HUES48 (cell line): ENCODE measurements around the gene TSPAN11.

ENCODE experiments used
- H3K27ac ChIP-seq: one replicate; pipeline ENCODE4 v1.7.0; 2013; ENCODE audit warnings: low read depth, low read length, inconsistent platforms
- H3K27me3 ChIP-seq: 2 replicates; pipeline ENCODE4 v1.6.1; 2013; ENCODE audit warnings: mild to moderate bottlenecking, low read length; ENCODE audit not compliant: control insufficient read depth, insufficient read depth
- H3K36me3 ChIP-seq: 2 replicates; pipeline ENCODE4 v1.6.1; 2013; ENCODE audit warnings: low read length; ENCODE audit not compliant: control insufficient read depth, insufficient read depth
- H3K4me1 ChIP-seq: 2 replicates; pipeline ENCODE4 v1.6.1; 2013; ENCODE audit warnings: mild to moderate bottlenecking, low read length; ENCODE audit not compliant: control insufficient read depth, insufficient read depth
- H3K4me3 ChIP-seq: 2 replicates; pipeline ENCODE4 v1.5.1; 2013; ENCODE audit warnings: mild to moderate bottlenecking, low read depth, low read length
- H3K9ac ChIP-seq: 2 replicates; pipeline ENCODE4 v1.6.1; 2013; ENCODE audit warnings: mild to moderate bottlenecking, low read depth, low read length, moderate library complexity
- H3K9me3 ChIP-seq: 2 replicates; pipeline ENCODE4 v1.6.1; 2013; ENCODE audit warnings: low read length; ENCODE audit not compliant: control insufficient read depth, insufficient read depth

TSPAN11 gene

GRCh38 chr12:30996255-30996654, 69.7 kb downstream of the TSPAN11 start:
- no peaks in the 10 kb centered on the region for H3K4me1 ChIP-seq
- no peaks in the 10 kb centered on the region for H3K36me3 ChIP-seq
- H3K27ac ChIP-seq, result no peak overlapping the region
- H3K27me3 ChIP-seq, result no peaks in the 10 kb centered on the region; the same call in 1 of the 2 replicates
- no peaks in the 10 kb centered on the region for H3K9me3 ChIP-seq
- H3K9ac ChIP-seq, result no peak overlapping the region
- H3K4me3 ChIP-seq, result no peak overlapping the region

GRCh38 chr12:30996752-30997151, 70.2 kb downstream of the TSPAN11 start:
- Histone ChIP-seq H3K9ac (no peak overlapping the region), H3K27ac (no peak overlapping the region), H3K4me1 (no peaks in the 10 kb centered on the region), H3K36me3 (no peaks in the 10 kb centered on the region), H3K4me3 (no peak overlapping the region), H3K9me3 (no peaks in the 10 kb centered on the region), H3K27me3 (no peaks in the 10 kb centered on the region; the same call in 1 of the 2 replicates)

- no peak overlapping the region for H3K27ac ChIP-seq
- no peaks in the 10 kb centered on the region; the same call in 1 of the 2 replicates for H3K27me3 ChIP-seq
- H3K36me3 ChIP-seq, result no peaks in the 10 kb centered on the region
- H3K9ac ChIP-seq, result no peak overlapping the region
- no peaks in the 10 kb centered on the region for H3K4me1 ChIP-seq
- no peak overlapping the region for H3K4me3 ChIP-seq
- no peaks in the 10 kb centered on the region for H3K9me3 ChIP-seq
Measured at GRCh38 chr12:30997685-30998440, 71.3 kb downstream of the TSPAN11 start.

GRCh38 chr12:30999011-30999410, 72.5 kb downstream of the TSPAN11 start:
- Histone ChIP-seq H3K36me3 (no peaks in the 10 kb centered on the region), H3K27me3 (no peaks in the 10 kb centered on the region; the same call in 1 of the 2 replicates), H3K9ac (no peak overlapping the region), H3K4me1 (no peaks in the 10 kb centered on the region), H3K9me3 (no peaks in the 10 kb centered on the region), H3K27ac (no peak overlapping the region), H3K4me3 (no peak overlapping the region)

- Histone ChIP-seq H3K9ac (no peak overlapping the region), H3K27ac (no peak overlapping the region), H3K4me3 (no peak overlapping the region), H3K36me3 (no peaks in the 10 kb centered on the region), H3K9me3 (no peaks in the 10 kb centered on the region), H3K4me1 (no peaks in the 10 kb centered on the region), H3K27me3 (no peaks in the 10 kb centered on the region; the same call in 1 of the 2 replicates)
Measured at GRCh38 chr12:30999723-31000122, 73.2 kb downstream of the TSPAN11 start.

GRCh38 chr12:31000751-31001150, 74.2 kb downstream of the TSPAN11 start:
- H3K4me1 ChIP-seq, result no peaks in the 10 kb centered on the region; the same call in 1 of the 2 replicates
- no peaks in the 10 kb centered on the region for H3K9me3 ChIP-seq
- H3K27ac ChIP-seq, result no peak overlapping the region
- no peak overlapping the region for H3K9ac ChIP-seq
- H3K36me3 ChIP-seq, result no peaks in the 10 kb centered on the region
- H3K27me3 ChIP-seq, result no peaks in the 10 kb centered on the region; the same call in 1 of the 2 replicates
- no peak overlapping the region for H3K4me3 ChIP-seq

- H3K4me1 ChIP-seq, result no peaks in the 10 kb centered on the region; the same call in 1 of the 2 replicates
- H3K9ac ChIP-seq, result no peak overlapping the region
- no peaks in the 10 kb centered on the region for H3K9me3 ChIP-seq
- no peaks in the 10 kb centered on the region; the same call in 1 of the 2 replicates for H3K27me3 ChIP-seq
- H3K27ac ChIP-seq, result no peak overlapping the region
- no peaks in the 10 kb centered on the region for H3K36me3 ChIP-seq
- no peak overlapping the region for H3K4me3 ChIP-seq
Measured at GRCh38 chr12:31001581-31002360, 75.2 kb downstream of the TSPAN11 start.

GRCh38 chr12:31002361-31002725, 75.8 kb downstream of the TSPAN11 start:
- no peaks in the 10 kb centered on the region for H3K36me3 ChIP-seq
- H3K27ac ChIP-seq, result no peak overlapping the region
- no peak overlapping the region for H3K9ac ChIP-seq
- H3K4me3 ChIP-seq, result no peak overlapping the region
- no peaks in the 10 kb centered on the region for H3K9me3 ChIP-seq
- no peaks in the 10 kb centered on the region; the same call in 1 of the 2 replicates for H3K4me1 ChIP-seq
- H3K27me3 ChIP-seq, result no peaks in the 10 kb centered on the region; the same call in 1 of the 2 replicates

- Histone ChIP-seq H3K9me3 (no peaks in the 10 kb centered on the region), H3K4me3 (no peak overlapping the region), H3K27ac (no peak overlapping the region), H3K36me3 (no peaks in the 10 kb centered on the region), H3K9ac (no peak overlapping the region), H3K27me3 (no peaks in the 10 kb centered on the region; the same call in 1 of the 2 replicates), H3K4me1 (no peaks in the 10 kb centered on the region; the same call in 1 of the 2 replicates)
Measured at GRCh38 chr12:31002999-31003398, 76.5 kb downstream of the TSPAN11 start.

GRCh38 chr12:31003861-31004640, 77.5 kb downstream of the TSPAN11 start:
- Histone ChIP-seq H3K36me3 (no peaks in the 10 kb centered on the region), H3K9ac (no peak overlapping the region), H3K4me3 (no peak overlapping the region), H3K4me1 (no peaks in the 10 kb centered on the region; the same call in 1 of the 2 replicates), H3K9me3 (no peaks in the 10 kb centered on the region), H3K27ac (no peak overlapping the region), H3K27me3 (no peaks in the 10 kb centered on the region; the same call in 1 of the 2 replicates)
